ENCODE measurements around the gene PLEKHO1.

Gene PLEKHO1

DNA sequence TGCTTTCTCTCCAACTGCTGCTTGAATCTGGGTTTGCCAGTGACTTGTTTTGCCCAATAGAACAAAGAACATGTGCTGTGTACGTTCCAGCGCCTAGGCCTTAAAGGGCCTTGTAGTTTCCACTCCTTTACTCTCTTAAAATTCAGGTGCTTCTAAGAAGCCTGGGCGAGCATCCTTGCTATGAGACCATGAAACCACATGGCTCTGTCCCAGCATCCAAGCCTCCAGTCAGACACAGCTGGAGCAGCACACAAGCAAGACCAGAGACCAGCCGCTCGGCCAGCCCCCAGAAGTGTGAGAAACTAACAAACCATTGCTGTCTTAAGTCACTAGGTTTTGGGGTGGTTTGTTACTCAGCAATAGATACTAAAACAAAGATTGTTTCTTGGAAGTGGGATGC lies 15.1 kb downstream of the PLEKHO1 start:
- no peak overlapping the region for H3K18ac ChIP-seq (ENCODE audit: low read depth in 1 of 2, low read length in 2 of 2)
- H3K4me3 ChIP-seq (ENCODE audit: insufficient read depth in 1 of 2, low read depth in 1 of 2, low read length in 2 of 2) = no peak overlapping the region
- H3K23ac ChIP-seq (ENCODE audit: low read length in 2 of 2) = no peak overlapping the region
- peaks cover 17% of the 10 kb centered on the region for H3K4me1 ChIP-seq (ENCODE audit: control insufficient read depth, insufficient read depth, low read depth, low read length)
- H3K9me3 ChIP-seq (ENCODE audit: control insufficient read depth, low read length) = no peaks in the 10 kb centered on the region
- H2BK12ac ChIP-seq (ENCODE audit: low read length in 2 of 2) = peak overlapping the region; percentile 9 to 17
- H3K4me2 ChIP-seq (ENCODE audit: low read length, poor library complexity, severe bottlenecking) = no peak overlapping the region
- H3K9ac ChIP-seq (ENCODE audit: low read length) = no peak overlapping the region
- H3K27ac ChIP-seq (ENCODE audit: low read length, poor library complexity, severe bottlenecking) = no peak overlapping the region
- no peak overlapping the region for H3K14ac ChIP-seq (ENCODE audit: low read length in 2 of 2)
- H2BK120ac ChIP-seq (ENCODE audit: low read depth, low read length) = no peak overlapping the region
- no peak overlapping the region for H3K4ac ChIP-seq (ENCODE audit: low read depth in 1 of 2, low read length in 2 of 2)
- no peaks in the 10 kb centered on the region for H3K79me1 ChIP-seq (replicated peaks; ENCODE audit: low read length, poor library complexity, severe bottlenecking)
- no peak for DNase-seq
- no peak overlapping the region for H2BK15ac ChIP-seq (ENCODE audit: low read depth, poor library complexity, severe bottlenecking)
- no peak overlapping the region for H2AFZ ChIP-seq (ENCODE audit: low read depth, low read length)
- H4K91ac ChIP-seq (ENCODE audit: low read length) = no peak overlapping the region
- H4K8ac ChIP-seq (ENCODE audit: low read length) = peak overlapping the region; percentile 40
- H3K27me3 ChIP-seq (ENCODE audit: control insufficient read depth in 1 of 2, insufficient read depth in 1 of 2, low read length in 2 of 2) = no peaks in the 10 kb centered on the region
- peaks cover 2 to 13% of the 10 kb centered on the region in 2 experiments for H3K36me3 ChIP-seq (ENCODE audit: control insufficient read depth in 1 of 2, insufficient read depth in 2 of 2, low read depth in 1 of 2, low read length in 2 of 2)
- peak overlapping the region; percentile 4 for H2AK5ac ChIP-seq (ENCODE audit: low read length, severe bottlenecking)
- H2BK5ac ChIP-seq (ENCODE audit: low read depth, low read length, poor library complexity, severe bottlenecking) = no peak overlapping the region
- 94% methylated on average over 5 of the region's 5 CpGs for WGBS

DNA sequence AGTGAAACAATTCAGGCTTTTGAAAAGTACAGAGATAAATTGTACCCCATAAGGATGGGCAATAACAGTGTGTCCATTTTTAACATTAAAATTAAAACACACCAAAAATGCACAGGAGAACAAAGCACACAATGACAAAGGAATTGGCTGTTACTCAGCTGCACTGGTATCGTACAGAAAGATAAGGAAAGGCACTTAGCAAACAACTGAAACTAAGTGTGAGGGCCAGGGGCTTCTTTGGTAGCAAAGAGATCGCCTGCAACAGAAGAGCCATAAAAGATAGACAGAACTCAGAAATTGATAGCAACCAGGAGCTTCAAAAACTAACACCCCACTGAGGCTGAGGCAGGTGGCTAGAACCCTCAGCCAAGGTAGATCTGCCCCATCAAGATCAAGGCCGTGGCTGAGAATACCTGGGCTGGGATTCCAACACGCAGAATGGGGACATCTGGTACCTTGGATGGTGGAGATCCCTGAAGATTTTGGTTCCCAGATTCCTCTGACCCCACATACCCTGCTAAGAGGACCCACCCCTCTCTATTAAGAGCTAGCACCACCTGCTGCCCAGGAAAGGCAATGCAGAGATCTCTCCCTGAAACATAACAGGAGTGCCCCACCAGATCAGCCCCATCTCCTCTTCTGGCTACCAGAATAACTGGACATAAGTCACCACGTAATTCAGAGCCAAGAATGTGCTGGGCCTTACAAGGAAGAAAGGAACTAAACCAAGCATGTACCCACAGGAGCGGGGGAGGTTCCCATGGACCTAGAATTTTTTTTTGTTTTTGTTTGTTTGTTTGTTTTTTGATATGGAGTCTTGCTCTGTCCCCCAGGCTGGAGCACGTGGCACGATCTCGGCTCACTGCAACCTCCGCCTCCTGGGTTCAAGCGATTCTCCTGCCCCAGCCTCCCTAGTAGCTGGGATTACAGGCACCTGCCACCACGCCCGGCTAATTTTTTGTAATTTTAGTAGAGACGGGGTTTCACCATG lies 16.2 kb downstream of the PLEKHO1 start:
- Histone ChIP-seq H3K27me3 (ENCODE audit: control insufficient read depth in 1 of 2, insufficient read depth in 1 of 2, low read length in 2 of 2) (no peaks in the 10 kb centered on the region), H3K14ac (ENCODE audit: low read length in 2 of 2) (no peak overlapping the region), H2BK15ac (ENCODE audit: low read depth, poor library complexity, severe bottlenecking) (no peak overlapping the region), H3K27ac (ENCODE audit: low read length, poor library complexity, severe bottlenecking) (no peak overlapping the region), H2BK5ac (ENCODE audit: low read depth, low read length, poor library complexity, severe bottlenecking) (no peak overlapping the region), H3K4me2 (ENCODE audit: low read length, poor library complexity, severe bottlenecking) (no peak overlapping the region), H3K9ac (ENCODE audit: low read length) (no peak overlapping the region), H3K23ac (ENCODE audit: low read length in 2 of 2) (no peak overlapping the region), H2BK12ac (ENCODE audit: low read length in 2 of 2) (peak overlapping the region in 1 of 2 experiments; percentile 38), H4K8ac (ENCODE audit: low read length) (no peak overlapping the region), H3K36me3 (ENCODE audit: control insufficient read depth in 1 of 2, insufficient read depth in 2 of 2, low read depth in 1 of 2, low read length in 2 of 2) (peaks cover 0 to 3% of the 10 kb centered on the region in 2 experiments), H3K4me1 (ENCODE audit: control insufficient read depth, insufficient read depth, low read depth, low read length) (peaks cover 13% of the 10 kb centered on the region), H3K9me3 (ENCODE audit: control insufficient read depth, low read length) (no peaks in the 10 kb centered on the region), H2AFZ (ENCODE audit: low read depth, low read length) (no peak overlapping the region), H3K4ac (ENCODE audit: low read depth in 1 of 2, low read length in 2 of 2) (no peak overlapping the region), H3K4me3 (ENCODE audit: insufficient read depth in 1 of 2, low read depth in 1 of 2, low read length in 2 of 2) (no peak overlapping the region), H2BK120ac (ENCODE audit: low read depth, low read length) (no peak overlapping the region), H3K18ac (ENCODE audit: low read depth in 1 of 2, low read length in 2 of 2) (no peak overlapping the region), H4K91ac (ENCODE audit: low read length) (no peak overlapping the region), H3K79me1 (replicated peaks; ENCODE audit: low read length, poor library complexity, severe bottlenecking) (no peaks in the 10 kb centered on the region), H2AK5ac (ENCODE audit: low read length, severe bottlenecking) (no peak overlapping the region)
- WGBS = 80% methylated on average over 14 of the region's 14 CpGs
- DNase-seq = peak; percentile 65

DNA sequence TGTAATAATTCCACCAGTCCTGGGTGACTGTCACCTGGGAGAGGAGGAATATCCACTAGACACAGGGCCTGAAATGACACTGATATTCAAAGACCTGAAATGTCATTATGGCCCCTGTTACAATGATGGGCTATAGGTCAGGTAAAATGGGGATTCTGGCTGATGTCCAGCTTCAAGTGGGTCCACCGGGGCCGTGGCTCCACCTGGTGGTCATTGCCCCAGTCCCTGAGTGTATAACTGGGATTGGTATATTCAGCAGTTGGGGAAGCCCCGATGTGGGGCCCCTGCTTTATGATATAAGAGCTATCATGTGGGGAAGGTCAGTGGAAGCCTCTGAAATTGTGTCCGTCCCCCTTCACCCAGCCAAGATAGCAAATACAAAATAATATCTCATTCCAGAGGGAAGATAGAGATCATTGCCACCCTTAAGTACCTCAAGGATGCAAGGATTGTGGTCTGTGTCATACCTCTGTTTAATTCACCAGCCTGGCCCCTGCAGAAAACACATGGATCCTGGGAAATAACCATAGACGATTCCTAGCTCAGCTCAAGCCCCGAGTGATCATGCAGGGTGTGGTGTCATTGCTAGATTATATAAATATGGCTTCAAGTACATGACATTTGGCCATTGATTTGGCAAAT lies 19.4 kb downstream of the PLEKHO1 start:
- H2BK5ac ChIP-seq (ENCODE audit: low read depth, low read length, poor library complexity, severe bottlenecking) = no peak overlapping the region
- H3K14ac ChIP-seq (ENCODE audit: low read length in 2 of 2) = no peak overlapping the region
- H3K23ac ChIP-seq (ENCODE audit: low read length in 2 of 2) = no peak overlapping the region
- no peak overlapping the region for H3K18ac ChIP-seq (ENCODE audit: low read depth in 1 of 2, low read length in 2 of 2)
- no peak overlapping the region for H3K4ac ChIP-seq (ENCODE audit: low read depth in 1 of 2, low read length in 2 of 2)
- no peaks in the 10 kb centered on the region for H3K9me3 ChIP-seq (ENCODE audit: control insufficient read depth, low read length)
- no peak overlapping the region for H3K4me3 ChIP-seq (ENCODE audit: insufficient read depth in 1 of 2, low read depth in 1 of 2, low read length in 2 of 2)
- WGBS = 57% methylated on average over 6 of the region's 6 CpGs
- no peak overlapping the region for H2BK15ac ChIP-seq (ENCODE audit: low read depth, poor library complexity, severe bottlenecking)
- H2AFZ ChIP-seq (ENCODE audit: low read depth, low read length) = no peak overlapping the region
- H3K4me1 ChIP-seq (ENCODE audit: control insufficient read depth, insufficient read depth, low read depth, low read length) = peaks cover 3% of the 10 kb centered on the region
- no peak overlapping the region for H3K9ac ChIP-seq (ENCODE audit: low read length)
- H4K91ac ChIP-seq (ENCODE audit: low read length) = no peak overlapping the region
- H2BK12ac ChIP-seq (ENCODE audit: low read length in 2 of 2) = no peak overlapping the region
- no peaks in the 10 kb centered on the region for H3K27me3 ChIP-seq (ENCODE audit: control insufficient read depth in 1 of 2, insufficient read depth in 1 of 2, low read length in 2 of 2)
- no peak overlapping the region for H2AK5ac ChIP-seq (ENCODE audit: low read length, severe bottlenecking)
- H3K36me3 ChIP-seq (ENCODE audit: control insufficient read depth in 1 of 2, insufficient read depth in 2 of 2, low read depth in 1 of 2, low read length in 2 of 2) = no peaks in the 10 kb centered on the region
- no peak overlapping the region for H3K4me2 ChIP-seq (ENCODE audit: low read length, poor library complexity, severe bottlenecking)
- no peak overlapping the region for H4K8ac ChIP-seq (ENCODE audit: low read length)
- DNase-seq = peak; percentile 69
- H2BK120ac ChIP-seq (ENCODE audit: low read depth, low read length) = no peak overlapping the region
- H3K27ac ChIP-seq (ENCODE audit: low read length, poor library complexity, severe bottlenecking) = no peak overlapping the region
- no peaks in the 10 kb centered on the region for H3K79me1 ChIP-seq (replicated peaks; ENCODE audit: low read length, poor library complexity, severe bottlenecking)

DNA sequence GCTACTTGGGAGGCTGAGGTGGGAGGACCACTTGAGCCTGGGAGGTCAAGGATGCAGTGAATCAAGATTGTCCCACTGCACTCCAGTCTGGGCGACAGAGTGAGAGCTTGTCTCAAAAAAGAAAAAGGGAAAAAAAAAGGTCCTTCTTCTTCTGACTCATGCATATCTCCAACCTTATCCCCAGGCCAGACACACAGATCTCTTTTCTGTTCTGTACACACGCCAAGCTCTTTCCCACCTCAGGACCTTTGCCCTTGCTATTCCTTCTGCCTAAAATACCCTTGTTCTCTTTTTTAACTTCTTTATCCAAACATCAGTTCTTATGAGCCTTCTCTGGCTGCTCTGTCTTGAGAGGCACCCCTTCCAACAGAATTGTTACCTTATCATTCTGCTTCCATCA lies 22.1 kb downstream of the PLEKHO1 start:
- H3K4me3 ChIP-seq (ENCODE audit: insufficient read depth in 1 of 2, low read depth in 1 of 2, low read length in 2 of 2) = no peak overlapping the region
- WGBS = 33% methylated on average over 2 of the region's 2 CpGs

More for the DNA sequence above, 22.1 kb downstream of the PLEKHO1 start:
- no peak for DNase-seq
- no peaks in the 10 kb centered on the region for H3K9me3 ChIP-seq (ENCODE audit: control insufficient read depth, low read length)
- no peaks in the 10 kb centered on the region for H3K27me3 ChIP-seq (ENCODE audit: control insufficient read depth in 1 of 2, insufficient read depth in 1 of 2, low read length in 2 of 2)
- no peak overlapping the region for H2BK12ac ChIP-seq (ENCODE audit: low read length in 2 of 2)
- no peak overlapping the region for H3K9ac ChIP-seq (ENCODE audit: low read length)
- no peak overlapping the region for H3K14ac ChIP-seq (ENCODE audit: low read length in 2 of 2)
- H2BK5ac ChIP-seq (ENCODE audit: low read depth, low read length, poor library complexity, severe bottlenecking) = no peak overlapping the region
- no peak overlapping the region for H3K27ac ChIP-seq (ENCODE audit: low read length, poor library complexity, severe bottlenecking)
- H3K4ac ChIP-seq (ENCODE audit: low read depth in 1 of 2, low read length in 2 of 2) = no peak overlapping the region
- no peaks in the 10 kb centered on the region for H3K79me1 ChIP-seq (replicated peaks; ENCODE audit: low read length, poor library complexity, severe bottlenecking)
- H2AK5ac ChIP-seq (ENCODE audit: low read length, severe bottlenecking) = no peak overlapping the region
- H2AFZ ChIP-seq (ENCODE audit: low read depth, low read length) = no peak overlapping the region
- H4K91ac ChIP-seq (ENCODE audit: low read length) = no peak overlapping the region
- no peak overlapping the region for H3K4me2 ChIP-seq (ENCODE audit: low read length, poor library complexity, severe bottlenecking)
- no peak overlapping the region for H3K18ac ChIP-seq (ENCODE audit: low read depth in 1 of 2, low read length in 2 of 2)
- no peak overlapping the region for H4K8ac ChIP-seq (ENCODE audit: low read length)
- H2BK15ac ChIP-seq (ENCODE audit: low read depth, poor library complexity, severe bottlenecking) = no peak overlapping the region
- peaks cover 3% of the 10 kb centered on the region for H3K4me1 ChIP-seq (ENCODE audit: control insufficient read depth, insufficient read depth, low read depth, low read length)
- no peak overlapping the region for H3K23ac ChIP-seq (ENCODE audit: low read length in 2 of 2)
- no peak overlapping the region for H2BK120ac ChIP-seq (ENCODE audit: low read depth, low read length)
- H3K36me3 ChIP-seq (ENCODE audit: control insufficient read depth in 1 of 2, insufficient read depth in 2 of 2, low read depth in 1 of 2, low read length in 2 of 2) = no peaks in the 10 kb centered on the region

All from mesenchymal stem cell (in vitro differentiated cells and primary cell).